Measurements from ENCODE around the gene GSS.

- TF ChIP-seq CTCF (IDR thresholded peaks at IDR 0.05) (no peak), POLR2A (IDR thresholded peaks at IDR 0.05) (no peak)
Measured at GRCh38 chr20:35002426-35003210, 47.0 kb upstream of the GSS start.
